ENCODE measurements around the gene SP5.
"Not testable (repeated sequence)": the region's sequence is repeated elsewhere in the genome, so short reads cannot be mapped to it uniquely, and the experiment has no call there.

DNA sequence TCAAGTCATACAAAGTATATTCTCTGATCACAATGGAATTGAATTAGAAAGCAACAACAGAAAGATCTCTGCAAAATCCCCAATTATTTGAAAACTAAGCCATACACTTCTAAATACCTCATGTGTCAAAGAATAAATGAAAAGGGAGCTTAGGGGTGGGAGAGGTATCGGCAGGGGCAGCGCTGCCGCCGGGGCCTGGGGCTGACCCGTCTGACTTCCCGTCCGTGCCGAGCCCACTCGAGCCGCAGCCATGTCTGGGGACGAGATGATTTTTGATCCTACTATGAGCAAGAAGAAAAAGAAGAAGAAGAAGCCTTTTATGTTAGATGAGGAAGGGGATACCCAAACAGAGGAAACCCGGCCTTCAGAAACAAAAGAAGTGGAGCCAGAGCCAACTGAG is 36.4 kb downstream of the SP5 start:
- TF ChIP-seq EMX1 (CRISPR knock-in tag; IDR thresholded peaks at IDR 0.05); TEAD1 (CRISPR knock-in tag; IDR thresholded peaks at IDR 0.05); TCF7 (CRISPR knock-in tag; IDR thresholded peaks at IDR 0.05; ENCODE audit: low read depth): not testable (repeated sequence)
- TF ChIP-seq, protein P1, sequence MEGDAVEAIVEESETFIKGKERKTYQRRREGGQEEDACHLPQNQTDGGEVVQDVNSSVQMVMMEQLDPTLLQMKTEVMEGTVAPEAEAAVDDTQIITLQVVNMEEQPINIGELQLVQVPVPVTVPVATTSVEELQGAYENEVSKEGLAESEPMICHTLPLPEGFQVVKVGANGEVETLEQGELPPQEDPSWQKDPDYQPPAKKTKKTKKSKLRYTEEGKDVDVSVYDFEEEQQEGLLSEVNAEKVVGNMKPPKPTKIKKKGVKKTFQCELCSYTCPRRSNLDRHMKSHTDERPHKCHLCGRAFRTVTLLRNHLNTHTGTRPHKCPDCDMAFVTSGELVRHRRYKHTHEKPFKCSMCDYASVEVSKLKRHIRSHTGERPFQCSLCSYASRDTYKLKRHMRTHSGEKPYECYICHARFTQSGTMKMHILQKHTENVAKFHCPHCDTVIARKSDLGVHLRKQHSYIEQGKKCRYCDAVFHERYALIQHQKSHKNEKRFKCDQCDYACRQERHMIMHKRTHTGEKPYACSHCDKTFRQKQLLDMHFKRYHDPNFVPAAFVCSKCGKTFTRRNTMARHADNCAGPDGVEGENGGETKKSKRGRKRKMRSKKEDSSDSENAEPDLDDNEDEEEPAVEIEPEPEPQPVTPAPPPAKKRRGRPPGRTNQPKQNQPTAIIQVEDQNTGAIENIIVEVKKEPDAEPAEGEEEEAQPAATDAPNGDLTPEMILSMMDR (IDR thresholded peaks at IDR 0.05): not testable (repeated sequence)

All from WTC11 (cell line).